Peyer's patch (tissue), 4 donors: ENCODE data around the gene HNRNPR. TPM values are rescaled to one million over a fixed set of nuclear protein-coding genes. Genes with fewer than 3 reads are reported as not detected.
"Not testable (repeated sequence)": the region's sequence is repeated elsewhere in the genome, so short reads cannot be mapped to it uniquely, and the experiment has no call there.

ENCODE experiments used
- DNase-seq, 3 donors: peaks; one replicate each; pipeline ENCODE4 v3.0.0-alpha.2; 2017 to 2019
- H3K27ac ChIP-seq, 4 donors: fragments of 200-600 bp; sonication (generic); one replicate each; pipeline ENCODE4 v1.5.1; 2016 to 2019
- H3K27me3 ChIP-seq, 2 donors: fragments of 200-600 bp; sonication (generic); one replicate each; pipeline ENCODE4 v1.5.1; 2019
- H3K36me3 ChIP-seq, 3 donors: fragments of 200-600 bp; sonication (generic); one replicate each; pipeline ENCODE4 v1.5.1; 2016 to 2019
- H3K4me1 ChIP-seq, 4 donors: fragments of 200-600 bp; sonication (generic); one replicate each; pipeline ENCODE4 v1.5.1; 2016 to 2019
- H3K4me3 ChIP-seq, 4 donors: fragments of 200-600 bp; sonication (generic); 1 replicate in 3 of 4; 2 replicates in 1 of 4; pipeline ENCODE4 v1.5.1; 2016 to 2019; ENCODE audit warnings: mild to moderate bottlenecking in 1 of 4
- H3K9me3 ChIP-seq, 4 donors: fragments of 200-600 bp; sonication (generic); one replicate each; pipeline ENCODE4 v1.5.1; 2016 to 2019; ENCODE audit warnings: mild to moderate bottlenecking in 1 of 4
- CTCF ChIP-seq, 6 experiments: fragments of 450-650 bp in 4 of 6; fragments of 200-600 bp in 2 of 6; sonication (generic) in 1 of 6; IDR thresholded peaks; one replicate each; pipeline ENCODE4 v1.5.1; 2017 to 2019; ENCODE audit warnings: antibody characterized with exemption in 6 of 6, mild to moderate bottlenecking in 3 of 6, moderate library complexity in 1 of 6
- POLR2A ChIP-seq, 2 donors: fragments of 450-650 bp; IDR thresholded peaks; one replicate each; pipeline ENCODE4 v1.5.1; 2017; ENCODE audit warnings: antibody characterized with exemption in 2 of 2, mild to moderate bottlenecking in 2 of 2, moderate library complexity in 2 of 2
- total RNA-seq, 4 donors: library from RNA; depleted of rRNA; stranded (reverse); fragments of >200 nt; gene quantifications; one replicate each; pipeline ENCODE4 v1.1.0, GENCODE V29; 2016

Gene HNRNPR
- total RNA-seq, 4 donors from 2014 or later, result 39.4 to 122 (median 54.8) TPM

- TF ChIP-seq CTCF (IDR thresholded peaks at IDR 0.05) (no peak), POLR2A (IDR thresholded peaks at IDR 0.05) (no peak)
- no peaks in the 10 kb centered on the region for H3K36me3 ChIP-seq
- peak overlapping the region; percentile 53 to 83 (median 68) for H3K27ac ChIP-seq
- H3K4me1 ChIP-seq, result peaks cover 0 to 20% (median 0%) of the 10 kb centered on the region in 4 donors
- H3K4me3 ChIP-seq, result no peak overlapping the region
- no peaks in the 10 kb centered on the region for H3K9me3 ChIP-seq
- H3K27me3 ChIP-seq, result no peaks in the 10 kb centered on the region
- peak in 2 of 3 donors; percentile 66 for DNase-seq
Measured at GRCh38 chr1:23376890-23377811, 33.1 kb upstream of the HNRNPR start.

GRCh38 chr1:23374079-23374735 is 30.1 kb upstream of the HNRNPR start:
- H3K27ac ChIP-seq, H3K4me3 ChIP-seq, H3K36me3 ChIP-seq, DNase-seq, H3K9me3 ChIP-seq, H3K27me3 ChIP-seq: not testable (repeated sequence)
- peaks cover 3 to 38% (median 5%) of the 10 kb centered on the region in 4 donors for H3K4me1 ChIP-seq

DNA sequence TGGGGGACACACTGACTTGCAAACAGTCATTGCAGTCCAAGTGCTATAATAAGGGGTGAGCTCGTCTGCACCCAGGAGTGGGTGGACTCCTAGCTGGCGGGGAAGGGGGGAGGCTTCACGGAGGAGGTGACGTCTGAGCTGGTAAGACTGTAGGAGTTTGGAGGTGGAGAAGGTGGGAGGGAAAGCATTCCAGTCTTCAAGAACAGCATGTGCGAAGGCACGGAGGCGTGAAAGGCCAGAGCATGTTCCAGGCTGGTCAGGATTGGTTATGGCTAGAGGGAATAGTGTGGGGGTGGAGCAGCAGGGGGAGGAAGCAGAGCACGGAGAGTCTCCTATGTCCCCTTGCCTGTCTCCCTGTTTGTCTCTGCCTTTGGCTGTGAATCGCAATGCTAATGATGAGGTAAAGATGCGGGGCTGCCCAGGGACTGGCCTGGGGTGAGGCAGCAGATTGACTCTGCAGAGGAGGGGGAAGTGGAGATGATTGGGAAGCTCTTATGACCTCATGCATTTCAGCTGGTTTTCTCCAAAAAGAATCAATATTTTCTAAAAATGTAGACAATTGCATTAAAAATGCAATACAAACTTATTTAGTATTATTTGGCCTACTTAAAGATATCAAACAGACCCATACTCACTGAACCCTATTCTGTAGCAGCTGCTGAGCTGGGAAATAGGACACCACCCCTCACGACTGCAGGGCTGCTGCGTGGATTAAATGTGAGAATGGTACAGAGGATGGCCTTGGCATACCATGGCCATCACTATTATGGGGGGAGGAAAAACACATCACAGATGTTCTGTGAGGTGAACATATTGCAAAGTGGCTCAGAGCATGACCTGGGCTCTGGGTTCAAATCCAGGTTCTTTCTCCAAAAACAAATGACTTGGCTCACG is 28.1 kb upstream of the HNRNPR start:
- H3K27me3 ChIP-seq, result no peaks in the 10 kb centered on the region
- no peaks in the 10 kb centered on the region for H3K9me3 ChIP-seq
- no peaks in the 10 kb centered on the region for H3K36me3 ChIP-seq
- no peak overlapping the region for H3K27ac ChIP-seq
- DNase-seq, result no peak
- TF ChIP-seq CTCF (IDR thresholded peaks at IDR 0.05), result no peak
- TF ChIP-seq POLR2A (IDR thresholded peaks at IDR 0.05), result no peak
- peaks cover 3 to 32% (median 5%) of the 10 kb centered on the region in 4 donors for H3K4me1 ChIP-seq
- no peak overlapping the region for H3K4me3 ChIP-seq

GRCh38 chr1:23370709-23371584 is 26.9 kb upstream of the HNRNPR start:
- Histone ChIP-seq H3K27me3 (no peaks in the 10 kb centered on the region), H3K36me3 (peaks cover 0 to 5% (median 0%) of the 10 kb centered on the region in 3 donors), H3K4me1 (peaks cover 3 to 36% (median 5%) of the 10 kb centered on the region in 4 donors), H3K4me3 (no peak overlapping the region), H3K9me3 (no peaks in the 10 kb centered on the region), H3K27ac (peak overlapping the region in 3 of 4 donors; percentile 3 to 100 (median 94))
- DNase-seq, result no peak
- TF ChIP-seq POLR2A (IDR thresholded peaks at IDR 0.05) (no peak), CTCF (IDR thresholded peaks at IDR 0.05) (no peak)

- no peak for TF ChIP-seq CTCF (IDR thresholded peaks at IDR 0.05)
- peaks cover 3 to 36% (median 5%) of the 10 kb centered on the region in 4 donors for H3K4me1 ChIP-seq
- H3K27ac ChIP-seq, result peak overlapping the region; percentile 94 to 100 (median 96)
- H3K4me3 ChIP-seq, result peak overlapping the region in 2 of 4 donors; percentile 70 to 85
- H3K36me3 ChIP-seq, result peaks cover 0 to 11% (median 0%) of the 10 kb centered on the region in 3 donors
- peaks cover 0 to 4% (median 0%) of the 10 kb centered on the region in 4 donors for H3K9me3 ChIP-seq
- no peaks in the 10 kb centered on the region for H3K27me3 ChIP-seq
- DNase-seq, result no peak
Measured at GRCh38 chr1:23370330-23370708, 26.2 kb upstream of the HNRNPR start.
